ENCODE results near the gene ZNF766. TPM values are rescaled to one million over a fixed set of nuclear protein-coding genes. Genes with fewer than 3 reads are reported as not detected.

Gene ZNF766
- polyA plus RNA-seq, 2 of the 4 experiments (the other 2 are of a cell fraction), result 11.9 to 21.9 TPM

DNA sequence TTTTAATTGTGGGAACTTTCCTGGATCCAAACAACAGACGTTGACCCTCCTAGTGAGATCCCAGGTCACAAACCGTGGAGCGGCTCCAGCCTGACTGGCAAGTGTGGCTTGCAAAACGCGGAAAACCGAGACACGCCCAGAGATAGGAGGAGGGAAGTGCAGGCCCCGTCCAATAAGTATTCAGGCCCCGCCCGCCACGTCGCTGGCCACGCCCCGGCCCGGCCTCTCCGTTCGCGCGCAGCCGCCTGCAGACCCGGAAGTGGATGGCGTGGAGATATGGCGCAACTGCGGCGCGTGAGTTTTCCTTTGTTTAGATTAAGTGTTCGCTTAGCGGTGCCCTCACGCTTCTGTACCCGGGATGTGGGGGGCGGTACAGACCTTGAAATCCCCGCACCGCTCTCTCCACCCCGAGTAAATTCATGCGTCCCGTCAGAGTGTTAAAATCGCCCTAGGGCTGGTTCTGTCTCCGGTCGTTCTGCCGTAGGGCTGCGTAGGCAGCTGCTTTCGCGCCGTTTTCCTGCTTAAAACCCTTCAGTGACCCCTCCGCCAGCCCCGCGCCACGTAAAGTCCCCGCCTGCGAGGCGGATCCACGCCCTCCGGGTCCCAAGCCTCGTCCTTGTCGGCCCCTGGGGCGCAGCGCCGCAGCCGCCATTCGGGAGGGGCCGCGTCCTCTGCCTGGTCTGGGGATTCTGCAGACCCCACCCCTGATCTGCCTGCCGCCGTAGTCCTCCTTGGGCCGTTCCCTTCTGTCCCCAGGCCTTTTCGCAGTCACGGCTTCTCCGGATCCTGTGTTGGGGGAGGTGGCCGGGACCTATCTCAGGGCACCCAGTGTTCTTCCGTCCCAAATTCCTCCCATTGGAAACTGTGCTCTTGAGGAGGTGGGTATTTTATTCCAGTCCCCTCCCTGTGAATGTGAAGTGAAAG is at the start of gene ZNF766 (continued):
- TF ChIP-seq, protein P1, sequence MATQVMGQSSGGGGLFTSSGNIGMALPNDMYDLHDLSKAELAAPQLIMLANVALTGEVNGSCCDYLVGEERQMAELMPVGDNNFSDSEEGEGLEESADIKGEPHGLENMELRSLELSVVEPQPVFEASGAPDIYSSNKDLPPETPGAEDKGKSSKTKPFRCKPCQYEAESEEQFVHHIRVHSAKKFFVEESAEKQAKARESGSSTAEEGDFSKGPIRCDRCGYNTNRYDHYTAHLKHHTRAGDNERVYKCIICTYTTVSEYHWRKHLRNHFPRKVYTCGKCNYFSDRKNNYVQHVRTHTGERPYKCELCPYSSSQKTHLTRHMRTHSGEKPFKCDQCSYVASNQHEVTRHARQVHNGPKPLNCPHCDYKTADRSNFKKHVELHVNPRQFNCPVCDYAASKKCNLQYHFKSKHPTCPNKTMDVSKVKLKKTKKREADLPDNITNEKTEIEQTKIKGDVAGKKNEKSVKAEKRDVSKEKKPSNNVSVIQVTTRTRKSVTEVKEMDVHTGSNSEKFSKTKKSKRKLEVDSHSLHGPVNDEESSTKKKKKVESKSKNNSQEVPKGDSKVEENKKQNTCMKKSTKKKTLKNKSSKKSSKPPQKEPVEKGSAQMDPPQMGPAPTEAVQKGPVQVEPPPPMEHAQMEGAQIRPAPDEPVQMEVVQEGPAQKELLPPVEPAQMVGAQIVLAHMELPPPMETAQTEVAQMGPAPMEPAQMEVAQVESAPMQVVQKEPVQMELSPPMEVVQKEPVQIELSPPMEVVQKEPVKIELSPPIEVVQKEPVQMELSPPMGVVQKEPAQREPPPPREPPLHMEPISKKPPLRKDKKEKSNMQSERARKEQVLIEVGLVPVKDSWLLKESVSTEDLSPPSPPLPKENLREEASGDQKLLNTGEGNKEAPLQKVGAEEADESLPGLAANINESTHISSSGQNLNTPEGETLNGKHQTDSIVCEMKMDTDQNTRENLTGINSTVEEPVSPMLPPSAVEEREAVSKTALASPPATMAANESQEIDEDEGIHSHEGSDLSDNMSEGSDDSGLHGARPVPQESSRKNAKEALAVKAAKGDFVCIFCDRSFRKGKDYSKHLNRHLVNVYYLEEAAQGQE (IDR thresholded peaks at IDR 0.05), result no peak
- no peak for TF ChIP-seq SMC3 (IDR thresholded peaks at IDR 0.05)
- TF ChIP-seq JUN (IDR thresholded peaks at IDR 0.05), result peak; percentile 58 to 88; a peak in 4 of 5 replicates
- TF ChIP-seq HOXB5 (CRISPR knock-in tag; IDR thresholded peaks at IDR 0.05), result no peak
- no peak for TF ChIP-seq MAFK (IDR thresholded peaks at IDR 0.05; ENCODE audit: partially characterized antibody)
- no peak for TF ChIP-seq POLR2AphosphoS2 (conservative IDR thresholded peaks at IDR 0.05; ENCODE audit: low read length)
- TF ChIP-seq HOXB13 (CRISPR knock-in tag; IDR thresholded peaks at IDR 0.05; ENCODE audit: low read depth), result no peak
- no peak for TF ChIP-seq ZFP36 (IDR thresholded peaks at IDR 0.05; ENCODE audit: borderline replicate concordance, partially characterized antibody)
- no peak for TF ChIP-seq RARB (CRISPR knock-in tag; IDR thresholded peaks at IDR 0.05)
- TF ChIP-seq HDAC2 (IDR thresholded peaks at IDR 0.05), result no peak
- no peak for TF ChIP-seq HEYL (CRISPR knock-in tag; IDR thresholded peaks at IDR 0.05)
- TF ChIP-seq EP300 (IDR thresholded peaks at IDR 0.05), result no peak
- TF ChIP-seq CBX8 (IDR thresholded peaks at IDR 0.05), result no peak
- TF ChIP-seq CEBPB (IDR thresholded peaks at IDR 0.05), result peak; percentile 91 to 97
- no peak for TF ChIP-seq ZC3H11A (IDR thresholded peaks at IDR 0.05)
- TF ChIP-seq RAD21 (conservative IDR thresholded peaks at IDR 0.05 in 1 of 2, IDR thresholded peaks at IDR 0.05 in 1 of 2), result no peak; a peak in 1 of 5 replicates
- no peak for TF ChIP-seq CHD2 (IDR thresholded peaks at IDR 0.05; ENCODE audit: low read length, partially characterized antibody)
- TF ChIP-seq FOSL2 (IDR thresholded peaks at IDR 0.05), result no peak
- no peak for TF ChIP-seq FOSL2 (CRISPR knock-in tag; IDR thresholded peaks at IDR 0.05)
- TF ChIP-seq, protein P2, sequence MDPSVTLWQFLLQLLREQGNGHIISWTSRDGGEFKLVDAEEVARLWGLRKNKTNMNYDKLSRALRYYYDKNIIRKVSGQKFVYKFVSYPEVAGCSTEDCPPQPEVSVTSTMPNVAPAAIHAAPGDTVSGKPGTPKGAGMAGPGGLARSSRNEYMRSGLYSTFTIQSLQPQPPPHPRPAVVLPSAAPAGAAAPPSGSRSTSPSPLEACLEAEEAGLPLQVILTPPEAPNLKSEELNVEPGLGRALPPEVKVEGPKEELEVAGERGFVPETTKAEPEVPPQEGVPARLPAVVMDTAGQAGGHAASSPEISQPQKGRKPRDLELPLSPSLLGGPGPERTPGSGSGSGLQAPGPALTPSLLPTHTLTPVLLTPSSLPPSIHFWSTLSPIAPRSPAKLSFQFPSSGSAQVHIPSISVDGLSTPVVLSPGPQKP (IDR thresholded peaks at IDR 0.05; ENCODE audit: low read depth, low read length), result no peak
- no peak for TF ChIP-seq CBX2 (IDR thresholded peaks at IDR 0.05; ENCODE audit: borderline replicate concordance, low read depth)
- TF ChIP-seq, protein P3, sequence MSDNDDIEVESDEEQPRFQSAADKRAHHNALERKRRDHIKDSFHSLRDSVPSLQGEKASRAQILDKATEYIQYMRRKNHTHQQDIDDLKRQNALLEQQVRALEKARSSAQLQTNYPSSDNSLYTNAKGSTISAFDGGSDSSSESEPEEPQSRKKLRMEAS (IDR thresholded peaks at IDR 0.05), result peak; percentile 93
- TF ChIP-seq FOXS1 (CRISPR knock-in tag; IDR thresholded peaks at IDR 0.05), result no peak
- TF ChIP-seq RCOR1 (IDR thresholded peaks at IDR 0.05; ENCODE audit: low read depth, low read length), result no peak
- TF ChIP-seq CHD4 (IDR thresholded peaks at IDR 0.05; ENCODE audit: borderline replicate concordance), result no peak; the same call in 1 of the 2 replicates
- TF ChIP-seq GATA3 (IDR thresholded peaks at IDR 0.05; ENCODE audit: borderline replicate concordance), result no peak
